Activated CD4-positive, alpha-beta T cell treated with anti-CD3 and anti-CD28 coated beads for 36 hours (primary cell): Measurements from ENCODE around the gene CDIPT. TPM values are rescaled to one million over a fixed set of nuclear protein-coding genes. Genes with fewer than 3 reads are reported as not detected.
"Not testable (repeated sequence)": the region's sequence is repeated elsewhere in the genome, so short reads cannot be mapped to it uniquely, and the experiment has no call there.

Source experiments
- ATAC-seq: fragments of 200-7000 bp; cut with Tn5 transposase; one replicate; pipeline ENCODE4 v1.10.0; 2021; ENCODE audit warnings: mild to moderate bottlenecking, moderate library complexity
- CTCF ChIA-PET: fragments of 350-600 bp; sonication (Branson Sonifier 250); formaldehyde crosslinking; loops from one replicate; lab custom pipeline; 2021; ENCODE audit warnings: antibody characterized with exemption; lab: Charles Lee
- POLR2A ChIA-PET: fragments of 350-600 bp; sonication (Branson Sonifier 250); formaldehyde crosslinking; loops from one replicate; lab custom pipeline; 2021; ENCODE audit warnings: antibody characterized with exemption, inconsistent platforms; lab: Charles Lee
- DNase-seq: peaks from one replicate; pipeline ENCODE4 v3.0.0-alpha.2; 2020
- H3K27ac Mint-ChIP-seq: one replicate; pipeline ENCODE4 v1.8.0; 2021; ENCODE audit warnings: mixed read lengths
- H3K27me3 Mint-ChIP-seq: one replicate; pipeline ENCODE4 v1.8.0; 2021; ENCODE audit warnings: mixed read lengths
- H3K36me3 Mint-ChIP-seq: one replicate; pipeline ENCODE4 v1.8.0; 2021; ENCODE audit warnings: low read depth, mixed read lengths
- H3K4me1 Mint-ChIP-seq: one replicate; pipeline ENCODE4 v1.8.0; 2021; ENCODE audit warnings: mixed read lengths
- H3K4me3 Mint-ChIP-seq: one replicate; pipeline ENCODE4 v1.8.0; 2021; ENCODE audit warnings: mild to moderate bottlenecking, moderate library complexity, mixed read lengths
- H3K9me3 Mint-ChIP-seq: one replicate; pipeline ENCODE4 v1.8.0; 2021; ENCODE audit warnings: low read depth, mixed read lengths
- intact Hi-C, 2 experiments: fragments of 100-400 bp; cut with DNase I in 1 of 2; cut with micrococcal nuclease in 1 of 2; formaldehyde crosslinking; loops; one replicate each; pipeline versions ENCODE4 v1.14.2 to v1.15.1; 2022 to 2024; cut with DNase I, micrococcal nuclease
- total RNA-seq, 2 experiments: library from RNA; stranded (reverse); gene quantifications; one replicate each; pipeline ENCODE4 v1.2.3, GENCODE V29; 2021

The CDIPT gene
- total RNA-seq, 2 experiments from 2014 or later = 35.1 to 50.0 TPM

DNA sequence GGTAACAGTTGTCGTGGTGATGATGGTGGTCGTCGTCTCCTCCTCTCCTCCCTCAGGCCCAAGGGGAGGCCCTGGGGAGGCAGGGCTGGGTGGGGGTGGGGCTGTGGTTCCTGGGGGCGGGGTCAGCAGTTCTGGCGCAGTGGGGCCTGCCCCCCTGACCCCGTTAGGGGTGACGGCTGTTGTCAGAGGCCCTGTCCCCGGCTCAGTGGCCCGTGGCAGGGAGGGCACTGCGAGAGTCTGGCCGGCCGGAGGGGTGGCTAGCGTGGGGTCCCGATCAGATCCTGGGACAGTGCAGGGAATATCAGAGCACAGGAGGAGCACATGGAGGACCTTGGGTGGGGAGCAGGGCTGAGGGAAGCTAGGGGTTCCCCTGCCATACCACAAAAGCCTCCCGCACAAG lies 33.8 kb upstream of the CDIPT start:
- no peaks in the 10 kb centered on the region for H3K36me3 Mint-ChIP-seq
- no peak overlapping the region for H3K27ac Mint-ChIP-seq
- intact Hi-C loops = loop anchor here in 1 of 2 experiments (5.0 kb wide), 1 partner anchor 50 kb away; no protein-coding TSS in a partner anchor
- CTCF ChIA-PET = no interaction called here
- no peaks in the 10 kb centered on the region for H3K9me3 Mint-ChIP-seq
- H3K4me3 Mint-ChIP-seq = no peak overlapping the region
- H3K4me1 Mint-ChIP-seq = peaks cover 10% of the 10 kb centered on the region
- POLR2A ChIA-PET = no interaction called here
- H3K27me3 Mint-ChIP-seq = peaks cover 21% of the 10 kb centered on the region
- ATAC-seq (no peak), DNase-seq (no peak)

DNA sequence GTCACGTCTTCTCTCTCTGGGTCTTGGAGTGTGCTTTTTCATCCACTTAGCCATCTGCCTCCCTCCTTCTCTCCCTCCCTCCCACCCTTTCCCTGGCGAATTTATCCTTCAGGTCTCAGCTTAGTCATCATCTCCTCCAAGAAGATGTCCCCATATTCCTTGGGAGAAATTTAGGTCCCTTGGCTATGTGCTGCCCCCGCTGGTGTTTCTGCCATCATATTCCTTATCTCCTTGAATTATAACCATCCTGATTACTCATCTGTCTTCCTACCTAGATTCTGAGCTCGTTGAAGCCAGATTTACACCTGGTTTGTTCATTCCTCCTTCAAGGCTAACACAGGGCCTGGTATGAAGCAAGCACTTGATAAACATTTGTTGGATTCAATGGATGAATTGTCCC lies 31.3 kb upstream of the CDIPT start:
- Mint-ChIP-seq H3K4me3 (no peak overlapping the region), H3K4me1 (peaks cover 3% of the 10 kb centered on the region), H3K9me3 (no peaks in the 10 kb centered on the region), H3K27ac (no peak overlapping the region), H3K27me3 (peaks cover 21% of the 10 kb centered on the region), H3K36me3 (no peaks in the 10 kb centered on the region)
- ChIA-PET CTCF (no interaction called here), POLR2A (no interaction called here)
- DNase-seq (no peak), ATAC-seq (no peak)
- intact Hi-C loops = no loop called here

DNA sequence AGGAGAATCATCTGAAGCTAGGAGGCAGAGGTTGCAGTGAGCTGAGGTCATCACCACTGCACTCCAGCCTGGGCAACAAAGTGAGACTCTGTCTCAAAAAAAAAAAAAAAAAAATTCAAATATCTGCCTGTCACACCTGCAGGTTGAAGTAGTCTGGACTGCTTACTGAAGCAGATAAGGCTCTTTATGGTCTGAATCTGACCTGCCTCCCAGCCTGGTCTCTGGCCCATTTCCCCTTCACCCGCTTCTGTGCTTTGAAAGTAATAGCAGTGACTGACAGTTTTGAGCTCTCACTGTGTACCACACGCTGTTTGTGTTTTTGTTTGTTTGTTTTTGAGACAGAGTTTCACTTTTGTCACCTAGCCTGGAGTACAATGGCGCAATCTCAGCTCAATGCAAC lies 30.5 kb upstream of the CDIPT start:
- Mint-ChIP-seq H3K4me3 (no peak overlapping the region), H3K4me1 (peaks cover 2% of the 10 kb centered on the region), H3K27me3 (peaks cover 18% of the 10 kb centered on the region), H3K36me3 (no peaks in the 10 kb centered on the region), H3K9me3 (no peaks in the 10 kb centered on the region), H3K27ac (no peak overlapping the region)
- ChIA-PET POLR2A (no interaction called here), CTCF (no interaction called here)
- ATAC-seq (no peak), DNase-seq (no peak)
- intact Hi-C loops = no loop called here

DNA sequence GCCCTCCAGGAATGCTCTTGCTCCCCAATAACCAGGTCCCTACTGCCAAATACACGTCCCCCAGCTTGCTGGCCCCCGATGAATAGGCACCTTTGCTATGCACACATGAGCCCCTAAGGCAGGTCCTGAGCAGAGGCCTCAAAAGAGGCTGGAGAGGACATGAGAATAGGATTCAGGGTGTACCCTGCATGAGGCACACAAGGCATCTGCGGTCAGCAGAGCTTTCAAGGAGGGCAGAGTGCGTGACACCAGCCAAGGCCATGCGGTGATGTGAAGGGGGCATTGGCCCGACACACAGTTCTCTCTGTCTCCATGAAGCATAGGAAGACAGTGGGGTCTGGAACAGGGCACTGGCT lies 29.4 kb upstream of the CDIPT start:
- H3K27me3 Mint-ChIP-seq = peaks cover 7% of the 10 kb centered on the region
- H3K36me3 Mint-ChIP-seq = no peaks in the 10 kb centered on the region
- no peaks in the 10 kb centered on the region for H3K4me1 Mint-ChIP-seq
- ATAC-seq (no peak), DNase-seq (no peak)
- POLR2A ChIA-PET = no interaction called here
- CTCF ChIA-PET = no interaction called here
- intact Hi-C loops = no loop called here
- H3K9me3 Mint-ChIP-seq = no peaks in the 10 kb centered on the region
- H3K27ac Mint-ChIP-seq = no peak overlapping the region
- H3K4me3 Mint-ChIP-seq = no peak overlapping the region

DNA sequence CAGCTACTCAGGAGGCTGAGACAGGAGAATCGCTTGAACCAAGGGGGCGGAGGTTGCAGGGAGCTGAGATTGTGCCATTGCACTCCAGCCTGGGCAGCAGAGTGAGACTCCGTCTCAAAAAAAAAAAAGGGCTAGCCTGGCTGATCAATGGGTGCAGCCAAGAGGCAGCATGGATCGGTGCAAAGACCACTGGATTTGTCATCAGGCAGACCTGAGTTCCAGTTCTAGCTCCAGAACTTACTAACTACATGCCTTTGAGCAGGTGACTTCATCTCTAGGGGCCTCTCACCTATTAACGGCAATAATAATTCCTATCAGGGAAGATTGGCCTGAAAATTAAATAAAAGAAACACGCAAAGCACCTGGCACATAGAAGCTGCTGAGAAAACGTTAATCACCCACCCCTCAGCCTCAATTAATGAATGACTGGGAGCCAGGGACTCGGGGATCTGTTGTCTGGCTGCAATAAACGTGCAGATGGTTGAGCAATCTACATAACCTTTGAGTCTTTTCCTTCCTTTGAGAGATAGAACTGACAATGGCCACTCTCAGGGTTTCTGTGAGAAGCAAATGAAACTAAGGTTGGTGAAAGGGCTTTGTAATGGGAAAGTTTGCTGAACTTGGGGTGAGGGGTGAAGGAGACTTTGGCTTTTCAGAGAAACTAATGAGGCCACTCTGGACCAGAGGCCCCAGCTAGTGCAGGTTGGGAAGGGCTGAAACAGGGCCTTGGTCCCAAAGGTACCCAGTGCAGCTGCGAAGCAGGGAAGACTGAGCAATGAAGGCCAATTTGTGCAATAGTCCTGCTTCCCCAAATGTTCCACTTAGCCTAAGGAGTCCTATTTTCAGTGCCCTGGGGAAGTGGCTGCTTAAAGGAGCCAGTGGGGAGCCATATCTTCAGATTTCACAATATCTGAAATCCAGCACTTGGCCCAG lies 28.8 kb upstream of the CDIPT start:
- ChIA-PET CTCF (interaction anchor here (0.7 kb wide), 1 partner anchor 153 kb away, joined by 3 read pairs; no protein-coding TSS in a partner anchor), POLR2A (no interaction called here)
- intact Hi-C loops = no loop called here
- DNase-seq (no peak), ATAC-seq (no peak)
- H3K4me1 Mint-ChIP-seq = no peaks in the 10 kb centered on the region
- no peak overlapping the region for H3K27ac Mint-ChIP-seq
- H3K4me3 Mint-ChIP-seq = no peak overlapping the region
- H3K9me3 Mint-ChIP-seq = no peaks in the 10 kb centered on the region
- no peaks in the 10 kb centered on the region for H3K36me3 Mint-ChIP-seq
- peaks cover 4% of the 10 kb centered on the region for H3K27me3 Mint-ChIP-seq

DNA sequence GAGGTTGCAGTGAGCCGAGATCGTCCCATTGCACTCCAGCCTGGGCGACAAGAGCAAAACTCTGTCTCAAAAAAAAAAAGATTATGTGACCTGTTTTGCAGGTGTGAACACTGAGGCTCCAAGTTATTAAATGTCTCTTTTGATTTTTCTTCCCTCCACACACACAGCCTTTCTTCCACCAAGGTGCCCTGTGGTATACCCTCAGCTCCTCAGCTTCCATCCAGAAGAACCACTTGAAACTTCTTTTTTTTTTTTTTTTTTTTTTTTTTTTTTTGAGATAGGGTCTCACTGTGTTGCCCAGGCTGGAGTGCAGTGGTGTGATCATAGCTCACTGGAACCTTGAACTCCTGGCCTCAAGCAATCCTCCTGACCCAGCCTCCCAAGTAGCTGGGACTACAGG lies 26.3 kb upstream of the CDIPT start:
- H3K4me1 Mint-ChIP-seq, H3K4me3 Mint-ChIP-seq, H3K27ac Mint-ChIP-seq, ATAC-seq, DNase-seq, POLR2A ChIA-PET, intact Hi-C loops, H3K9me3 Mint-ChIP-seq, H3K27me3 Mint-ChIP-seq, H3K36me3 Mint-ChIP-seq: not testable (repeated sequence)
- CTCF ChIA-PET = interaction anchor here (0.9 kb wide), 1 partner anchor 143 kb away, joined by 3 read pairs; no protein-coding TSS in a partner anchor

DNA sequence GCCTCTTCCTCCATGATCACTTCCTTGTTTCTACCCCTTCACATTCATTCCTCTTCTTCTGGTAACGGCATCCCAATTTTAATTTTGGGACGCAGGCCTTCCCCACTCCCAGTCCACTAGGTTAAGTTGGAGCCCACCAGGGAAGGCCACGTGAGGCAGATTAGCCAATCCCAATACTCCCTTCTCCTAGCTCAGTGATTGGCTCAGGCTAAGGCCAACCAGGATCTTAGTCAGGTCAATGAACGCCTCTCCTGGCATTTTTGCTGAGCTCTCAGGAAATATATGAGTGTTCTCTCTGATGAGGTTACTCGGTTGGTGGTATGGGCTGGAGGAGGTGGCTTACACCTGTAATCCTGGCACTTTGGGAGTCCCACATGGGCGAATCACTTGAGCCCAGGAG lies 21.0 kb upstream of the CDIPT start:
- ATAC-seq = no peak
- intact Hi-C loops = no loop called here
- CTCF ChIA-PET = interaction anchor here (0.6 to 1.0 kb wide), 3 partner anchors 9 to 147 kb away, joined by 3 read pairs; partner anchors contain the start of gene TLCD3B
- Mint-ChIP-seq H3K4me3 (no peak overlapping the region), H3K36me3 (no peaks in the 10 kb centered on the region), H3K4me1 (no peaks in the 10 kb centered on the region), H3K27me3 (peaks cover 8% of the 10 kb centered on the region), H3K9me3 (no peaks in the 10 kb centered on the region), H3K27ac (no peak overlapping the region)
- POLR2A ChIA-PET = no interaction called here
- DNase-seq = no peak

DNA sequence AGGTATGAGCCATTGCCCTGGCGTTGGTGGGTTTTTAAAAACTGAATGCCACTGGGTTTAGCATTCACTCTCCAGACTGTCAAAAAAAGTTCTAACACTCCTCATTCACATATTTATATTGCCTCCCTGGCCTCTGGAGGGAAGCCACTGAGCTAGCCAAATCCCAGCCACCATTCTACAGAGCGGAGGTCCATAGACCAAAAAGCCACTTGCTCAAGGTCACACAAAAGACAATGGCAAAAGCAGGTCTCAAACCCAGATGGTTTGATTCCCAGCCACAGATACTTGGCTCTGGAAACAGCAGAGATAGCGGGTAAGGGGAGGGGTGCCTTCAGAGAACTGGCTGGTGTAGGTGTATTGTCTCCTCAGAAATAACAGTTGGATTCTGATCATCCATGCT lies 18.0 kb upstream of the CDIPT start:
- no peak overlapping the region for H3K27ac Mint-ChIP-seq
- ChIA-PET CTCF (interaction anchor here (1.2 kb wide), 1 partner anchor 33 kb away, joined by 3 read pairs; no protein-coding TSS in a partner anchor), POLR2A (no interaction called here)
- intact Hi-C loops = no loop called here
- no peaks in the 10 kb centered on the region for H3K36me3 Mint-ChIP-seq
- H3K4me1 Mint-ChIP-seq = peaks cover 7% of the 10 kb centered on the region
- H3K9me3 Mint-ChIP-seq = no peaks in the 10 kb centered on the region
- DNase-seq (no peak), ATAC-seq (no peak)
- H3K27me3 Mint-ChIP-seq = peaks cover 23% of the 10 kb centered on the region
- no peak overlapping the region for H3K4me3 Mint-ChIP-seq

DNA sequence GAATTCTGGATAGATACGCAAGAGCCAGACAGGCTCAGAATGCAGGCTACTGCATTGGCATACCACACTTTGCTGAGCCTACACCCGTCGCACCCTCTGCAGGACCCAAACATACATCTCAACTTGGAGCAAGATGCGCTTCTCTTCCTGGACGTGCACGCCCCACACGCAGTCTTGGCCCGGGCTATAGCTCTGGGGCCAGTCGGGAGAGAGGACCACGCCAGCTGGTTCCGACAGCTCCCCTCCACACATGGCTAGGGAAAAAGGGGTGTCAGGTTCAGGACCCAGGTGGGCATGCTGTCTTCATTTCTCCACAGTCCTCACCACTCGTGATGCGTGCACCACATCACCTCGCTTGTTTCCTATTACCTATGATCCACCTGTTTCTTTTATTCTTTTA lies 15.1 kb upstream of the CDIPT start:
- H3K27me3 Mint-ChIP-seq = peaks cover 25% of the 10 kb centered on the region
- ChIA-PET CTCF (interaction anchor here (0.9 to 1.9 kb wide), 6 partner anchors 22 to 63 kb away, joined by 3 to 8 read pairs (median 3); partner anchors contain the start of genes ASPHD1 and PAGR1), POLR2A (interaction anchor here (1.6 kb wide), 1 partner anchor 15 kb away, joined by 4 read pairs; the partner anchor contains the start of gene CDIPT)
- no peaks in the 10 kb centered on the region for H3K9me3 Mint-ChIP-seq
- intact Hi-C loops = loop anchor here in 1 of 2 experiments (5.0 kb wide), 2 partner anchors 84 to 144 kb away; partner anchors contain the start of genes C16orf92 and TMEM219
- no peak for DNase-seq
- no peak for ATAC-seq
- H3K4me1 Mint-ChIP-seq = peaks cover 7% of the 10 kb centered on the region
- H3K36me3 Mint-ChIP-seq = no peaks in the 10 kb centered on the region
- H3K4me3 Mint-ChIP-seq = no peak overlapping the region
- no peak overlapping the region for H3K27ac Mint-ChIP-seq

DNA sequence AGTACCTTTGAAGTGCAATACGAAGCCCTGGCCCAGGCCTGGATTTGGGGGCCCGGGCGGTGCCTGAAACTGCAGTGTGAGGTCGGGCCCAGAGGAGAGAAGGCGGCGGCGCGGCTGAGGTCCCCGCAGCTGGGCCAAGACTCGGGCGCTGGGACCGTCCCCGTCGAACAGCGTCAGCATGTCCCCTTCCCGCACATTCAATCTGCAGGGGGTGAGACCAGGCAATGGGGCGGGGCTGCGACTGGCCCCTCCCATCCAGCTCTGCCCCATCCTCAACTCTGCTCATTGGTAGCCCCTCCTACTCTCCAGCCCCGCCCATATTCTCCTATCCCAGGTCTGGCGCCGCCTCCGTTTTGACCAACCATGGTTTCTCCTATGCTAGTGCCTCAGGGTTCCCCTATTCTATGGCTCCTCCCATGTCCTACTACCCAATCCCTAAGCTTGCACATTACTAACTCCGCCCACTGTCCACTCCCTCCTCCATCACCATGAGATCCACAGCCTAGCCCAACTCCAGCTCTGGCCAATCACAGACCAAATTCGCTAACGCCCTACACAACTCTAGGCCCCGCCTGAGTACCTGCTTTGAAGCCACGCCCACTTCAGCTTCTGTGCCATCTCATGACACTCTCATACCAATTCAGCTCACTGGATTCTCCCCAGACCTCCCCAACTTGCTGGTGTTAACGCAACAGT lies 14.4 kb upstream of the CDIPT start:
- Mint-ChIP-seq H3K9me3 (no peaks in the 10 kb centered on the region), H3K36me3 (no peaks in the 10 kb centered on the region), H3K4me1 (peaks cover 7% of the 10 kb centered on the region), H3K27me3 (peaks cover 22% of the 10 kb centered on the region), H3K4me3 (peak overlapping the region; percentile 29), H3K27ac (no peak overlapping the region)
- ATAC-seq (peak; percentile 93), DNase-seq (peak; percentile 85)
- CTCF ChIA-PET = interaction anchor here (0.5 to 1.9 kb wide), 9 partner anchors 23 to 179 kb away, joined by 3 to 8 read pairs (median 3); partner anchors contain the start of genes ASPHD1, PAGR1 and TLCD3B
- POLR2A ChIA-PET = interaction anchor here (1.6 kb wide), 1 partner anchor 14 kb away, joined by 4 read pairs; the partner anchor contains the start of gene CDIPT
- intact Hi-C loops = loop anchor here in 1 of 2 experiments (1.0 to 5.0 kb wide), 5 partner anchors 14 to 145 kb away; partner anchors contain the start of genes ASPHD1, C16orf92, CDIPT and KCTD13
